COLO668 (cell line): ENCODE data around the gene ZNF148.

Experiments
- DNase-seq: peaks from one replicate; lab custom pipeline; 2025; ENCODE audit not compliant: unreplicated experiment; lab: John Stamatoyannopoulos, UW

The ZNF148 gene

DNA sequence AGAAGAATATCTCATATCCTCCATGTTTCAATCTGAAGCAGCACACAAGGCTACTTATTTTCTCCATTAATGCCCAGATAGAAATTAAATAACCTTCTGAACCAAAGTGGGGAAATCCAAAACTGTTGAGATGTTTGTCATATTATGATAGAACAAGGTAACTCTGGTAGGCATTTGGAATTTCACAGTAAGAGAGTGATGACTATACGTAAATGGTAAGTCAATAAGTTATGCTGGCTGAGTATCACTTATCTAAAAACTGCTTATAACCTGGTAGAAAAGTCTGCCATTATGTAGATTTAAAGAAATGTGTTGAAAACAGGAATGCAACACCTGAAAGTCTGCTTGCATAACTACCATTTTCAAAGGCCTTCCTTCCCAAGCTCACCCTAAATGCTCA, 145.4 kb downstream of the ZNF148 start:
- no peak for DNase-seq

DNA sequence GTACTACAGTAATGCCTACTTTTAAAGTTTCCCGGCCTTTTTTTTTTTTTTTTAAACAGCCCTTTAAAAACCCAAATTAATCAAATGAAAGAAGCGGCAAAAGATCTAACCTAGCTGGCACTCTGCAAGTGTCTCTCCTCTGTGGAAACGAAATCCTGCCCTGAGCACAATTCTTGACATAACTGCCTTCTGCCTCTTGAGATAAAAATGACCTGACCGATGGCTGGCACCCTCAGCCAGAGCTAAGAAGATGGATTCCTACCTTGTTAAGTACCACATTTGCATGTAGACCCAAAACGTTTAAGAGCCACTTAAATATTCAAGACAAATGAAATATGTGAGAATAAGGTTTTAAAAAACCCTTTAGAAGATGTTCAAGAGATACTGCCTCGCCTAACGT, 146.0 kb downstream of the ZNF148 start:
- DNase-seq: no peak

DNA sequence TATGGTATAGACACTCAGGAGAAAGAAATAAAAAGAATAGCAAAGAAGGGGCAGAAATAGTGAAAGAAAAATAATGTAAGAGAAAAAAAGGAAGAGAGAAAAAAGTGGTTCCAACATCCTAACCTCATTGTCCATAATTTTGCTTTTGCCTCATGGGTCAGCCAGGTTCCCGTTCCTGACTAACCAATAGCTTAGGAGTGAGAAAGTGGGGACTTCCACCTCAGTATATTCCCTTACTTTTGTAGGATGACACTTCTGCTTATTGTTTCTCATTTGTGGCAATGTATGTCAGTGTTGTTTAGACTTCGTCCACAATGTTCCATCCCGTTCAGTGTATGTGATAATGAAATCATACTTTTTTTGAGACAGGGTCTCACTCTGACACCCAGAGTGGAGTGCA, 153.3 kb downstream of the ZNF148 start:
- no peak for DNase-seq

DNA sequence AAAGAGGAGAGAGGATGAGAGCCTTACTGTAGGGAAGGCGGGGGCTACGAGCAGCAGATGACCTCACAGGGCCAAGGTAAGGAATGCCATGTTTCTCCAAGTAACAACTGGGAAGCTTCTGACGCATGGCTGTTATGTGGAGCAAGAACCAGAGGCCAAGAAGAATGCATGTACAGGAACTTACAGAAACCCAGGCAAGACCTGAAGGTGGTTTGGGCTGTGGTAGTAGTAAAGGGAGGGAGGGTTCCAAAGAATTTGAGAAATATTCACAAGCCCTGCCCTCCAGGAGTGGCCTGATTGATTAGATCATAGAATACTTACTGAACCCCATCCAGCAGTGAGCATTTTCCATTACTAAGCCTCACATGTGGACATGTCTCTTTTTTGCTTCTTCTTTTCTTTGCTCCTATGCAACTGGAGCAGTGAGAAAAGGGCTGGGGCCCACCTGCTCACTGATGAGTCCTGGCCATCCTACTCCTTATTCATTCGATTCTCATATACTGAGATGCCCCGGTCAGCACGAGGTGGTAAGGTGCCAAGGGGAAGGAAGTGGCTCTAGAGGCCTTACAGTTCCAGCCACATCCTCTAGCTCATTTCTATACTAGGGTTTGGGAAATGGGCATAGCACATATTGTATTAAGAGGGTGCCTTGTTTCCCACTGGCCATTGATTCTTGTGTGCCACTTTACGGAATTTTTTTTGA, 154.2 kb downstream of the ZNF148 start:
- no peak for DNase-seq

DNA sequence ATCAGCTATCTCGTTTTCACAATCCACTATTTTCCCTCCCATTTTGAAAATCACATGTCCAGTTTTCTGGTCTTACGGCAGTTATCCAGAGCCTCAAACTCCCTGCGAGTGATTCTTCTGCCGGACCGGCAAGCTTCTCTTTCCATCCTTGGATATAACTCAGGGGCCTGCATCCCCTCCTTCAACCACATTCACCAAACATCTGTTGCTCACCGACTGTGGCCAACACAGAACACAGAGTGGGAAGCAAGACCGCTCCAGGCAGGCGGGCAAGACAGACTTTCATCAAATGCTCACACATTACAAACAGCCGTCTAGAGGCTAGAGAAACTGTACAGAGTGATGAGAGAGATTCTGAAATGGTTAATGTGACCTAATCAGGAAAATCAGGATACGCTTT, 154.9 kb downstream of the ZNF148 start:
- no peak for DNase-seq

DNA sequence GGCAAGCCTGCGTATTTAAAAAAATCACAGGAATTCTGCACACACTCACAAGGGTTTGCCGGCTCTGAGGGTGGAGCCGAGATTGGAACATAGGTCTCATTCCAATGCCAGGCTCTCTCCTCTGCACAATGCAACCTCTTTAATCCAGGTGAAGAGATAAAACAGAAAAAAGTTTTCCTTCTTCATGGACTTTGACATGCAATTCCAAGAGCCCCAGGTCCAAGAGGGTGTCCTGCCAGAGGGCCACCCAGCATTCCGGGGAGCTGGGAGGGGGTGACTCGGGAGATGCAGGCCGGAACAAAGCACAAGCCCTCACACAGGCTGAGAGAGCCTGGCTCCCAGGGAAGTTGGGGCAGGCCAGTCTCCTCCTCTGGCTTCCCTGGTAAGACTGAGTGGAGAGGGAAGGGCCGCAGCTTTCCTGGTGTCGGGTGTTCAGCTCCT, 155.8 kb downstream of the ZNF148 start:
- DNase-seq: no peak

DNA sequence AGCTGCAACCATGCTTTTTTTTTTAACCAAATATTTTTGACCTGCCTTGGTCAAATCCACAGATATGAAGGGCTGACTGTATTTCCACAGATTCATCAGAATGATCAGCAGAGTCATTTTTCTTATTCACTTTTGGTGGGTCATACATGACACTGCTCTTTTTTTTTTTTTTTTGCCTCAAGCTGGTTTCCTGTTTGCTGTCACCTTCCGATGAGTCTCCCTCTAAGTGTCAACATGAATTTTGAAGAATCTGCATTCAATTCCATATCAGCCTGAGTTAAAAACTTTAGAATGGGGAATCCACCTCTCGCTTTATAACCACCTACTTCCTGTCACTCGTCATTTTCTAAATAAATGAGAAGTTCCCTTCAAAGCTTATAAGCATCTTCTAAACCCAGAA, 160.4 kb downstream of the ZNF148 start:
- no peak for DNase-seq

DNA sequence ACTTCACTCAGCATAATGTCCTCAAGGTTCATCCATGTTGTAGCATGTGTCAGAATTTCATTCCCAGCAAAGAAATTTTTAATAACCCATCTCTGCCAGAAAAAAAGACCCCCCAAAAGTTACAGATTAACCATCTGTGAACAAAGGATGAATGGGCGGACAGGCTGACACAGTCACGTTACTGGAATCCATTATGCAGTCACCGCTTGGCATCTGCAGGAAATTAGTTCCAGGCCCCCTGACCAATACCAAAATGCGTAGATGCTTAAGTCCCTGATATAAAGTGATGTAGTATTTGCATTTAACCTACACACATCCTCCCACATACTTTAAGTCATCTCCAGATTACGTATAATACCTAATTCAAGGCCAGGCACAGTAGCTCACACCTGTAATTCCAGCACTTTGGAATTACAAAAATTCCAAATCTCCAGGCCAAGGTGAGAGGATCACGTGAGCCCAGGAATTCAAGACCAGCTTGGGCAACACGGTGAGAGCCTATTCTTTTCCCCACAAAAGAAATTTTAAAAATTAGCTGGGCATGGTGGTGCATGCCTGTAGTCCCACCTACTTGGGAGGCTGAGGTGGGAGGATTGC, 161.1 kb downstream of the ZNF148 start:
- no peak for DNase-seq

DNA sequence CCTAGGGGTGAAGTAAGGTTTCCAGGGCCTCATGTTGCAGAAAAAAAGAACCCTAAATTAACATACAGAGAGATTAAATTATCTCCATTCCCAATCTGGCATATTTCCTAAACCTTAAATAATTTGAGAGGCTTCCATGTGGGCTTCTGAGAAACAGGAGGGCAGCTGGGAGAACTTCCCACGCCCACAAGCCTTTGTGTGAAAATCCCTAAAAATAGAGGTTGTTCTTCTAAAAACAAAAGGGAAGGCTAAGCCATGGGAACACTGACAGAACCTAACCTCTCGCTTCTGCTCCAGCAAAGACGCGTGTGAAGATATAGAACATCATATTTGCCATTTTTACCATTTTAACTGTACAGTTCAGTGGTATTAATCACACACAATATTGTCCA, 161.8 kb downstream of the ZNF148 start:
- DNase-seq: no peak

DNA sequence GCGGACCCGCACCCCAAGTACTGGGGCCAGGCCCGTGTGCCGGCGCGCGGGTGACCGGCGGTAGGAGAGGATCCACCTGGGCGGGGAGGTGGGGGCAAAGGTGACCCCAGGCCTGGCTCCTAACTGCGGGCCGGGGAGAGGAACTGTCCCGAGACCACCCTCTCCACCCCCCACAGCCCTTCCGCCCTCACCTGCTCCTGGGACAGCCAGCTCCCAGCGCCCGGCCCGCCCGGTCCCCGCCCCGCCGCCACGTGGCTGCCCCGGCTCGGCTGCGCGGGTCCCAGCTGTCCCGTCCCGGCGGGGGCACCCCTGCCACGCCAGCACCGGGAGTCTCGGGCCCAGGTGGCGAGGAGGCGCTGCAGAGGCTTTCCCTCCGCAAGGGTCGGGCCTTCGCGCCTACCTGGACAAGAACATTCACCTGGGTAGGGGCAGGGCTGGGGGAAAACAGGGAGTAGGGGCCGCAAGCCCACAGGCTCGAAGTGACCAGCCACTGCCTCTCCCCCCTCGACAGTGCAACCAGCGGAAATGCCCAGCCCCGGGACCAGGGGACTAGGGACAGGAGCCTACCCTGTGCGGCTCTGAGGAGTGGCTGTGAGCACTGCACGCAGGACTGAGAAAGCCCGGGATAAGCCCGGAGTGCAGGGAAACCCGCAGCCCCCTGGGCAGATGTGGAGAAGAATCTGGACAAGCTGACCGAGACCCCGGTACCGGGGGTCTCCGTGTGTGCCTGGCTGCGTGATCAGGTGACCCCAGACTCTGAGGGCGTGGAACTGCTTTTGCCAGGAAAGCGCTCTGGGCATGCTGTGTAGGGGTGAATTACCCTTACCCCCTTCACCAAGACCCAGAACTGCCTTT, 162.4 kb downstream of the ZNF148 start, which contains the start of gene SLC12A8:
Gene SLC12A8 (minus strand): TSS at position 240 of the 855 bp plus-strand sequence. CDS start 1,399 bp downstream, outside the sequence.
- peak; percentile 19 for DNase-seq

DNA sequence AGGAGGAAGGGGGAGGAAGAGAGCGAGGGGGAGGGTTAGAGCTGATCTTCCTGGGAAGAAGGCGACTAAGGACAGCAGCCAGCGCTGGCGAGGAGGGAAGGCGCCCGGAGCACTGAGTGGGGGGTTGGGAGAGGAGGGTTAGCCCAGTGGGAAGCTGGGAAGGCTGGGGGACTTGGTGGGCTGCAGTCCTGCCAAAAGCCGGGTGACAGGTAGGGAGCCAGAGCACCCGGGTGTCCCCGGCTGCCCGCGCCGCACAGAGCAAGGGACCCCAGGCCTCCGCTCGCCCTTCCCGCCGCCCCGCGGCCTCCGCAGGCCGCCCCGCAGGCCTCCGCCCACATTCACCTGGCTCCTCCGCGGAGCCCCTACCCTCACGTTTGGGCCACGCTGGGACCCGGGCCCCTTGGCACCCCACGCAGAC, 163.0 kb downstream of the ZNF148 start:
- DNase-seq: peak; percentile 41

DNA sequence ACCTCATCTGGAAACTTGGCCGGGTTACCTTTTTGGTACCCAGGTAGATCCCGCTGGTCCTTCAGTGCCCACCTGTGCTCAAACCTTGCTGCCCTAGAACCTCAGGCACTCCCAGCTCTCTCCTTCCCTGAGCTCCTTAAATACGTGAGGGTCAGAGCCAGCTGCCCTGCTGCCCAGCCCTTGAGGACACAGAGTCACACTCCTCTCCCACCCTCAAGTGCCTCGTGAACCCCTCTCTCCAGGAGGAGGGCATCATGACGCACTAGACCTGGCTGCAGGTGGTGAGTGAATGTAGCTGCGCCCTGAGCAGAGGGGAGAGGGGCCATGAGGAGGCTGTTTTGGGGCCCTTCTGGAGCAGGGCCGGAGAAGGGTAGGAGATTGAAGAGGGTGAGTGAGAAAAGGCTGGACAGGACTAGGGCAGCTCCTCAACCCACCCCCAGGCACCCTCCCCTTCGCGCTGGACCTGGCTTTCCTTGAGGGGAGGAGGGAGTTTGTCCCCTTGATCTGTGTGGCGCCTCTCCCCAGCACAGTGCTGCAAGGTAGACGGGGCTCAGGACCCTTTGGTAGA, 163.5 kb downstream of the ZNF148 start:
- DNase-seq: no peak

DNA sequence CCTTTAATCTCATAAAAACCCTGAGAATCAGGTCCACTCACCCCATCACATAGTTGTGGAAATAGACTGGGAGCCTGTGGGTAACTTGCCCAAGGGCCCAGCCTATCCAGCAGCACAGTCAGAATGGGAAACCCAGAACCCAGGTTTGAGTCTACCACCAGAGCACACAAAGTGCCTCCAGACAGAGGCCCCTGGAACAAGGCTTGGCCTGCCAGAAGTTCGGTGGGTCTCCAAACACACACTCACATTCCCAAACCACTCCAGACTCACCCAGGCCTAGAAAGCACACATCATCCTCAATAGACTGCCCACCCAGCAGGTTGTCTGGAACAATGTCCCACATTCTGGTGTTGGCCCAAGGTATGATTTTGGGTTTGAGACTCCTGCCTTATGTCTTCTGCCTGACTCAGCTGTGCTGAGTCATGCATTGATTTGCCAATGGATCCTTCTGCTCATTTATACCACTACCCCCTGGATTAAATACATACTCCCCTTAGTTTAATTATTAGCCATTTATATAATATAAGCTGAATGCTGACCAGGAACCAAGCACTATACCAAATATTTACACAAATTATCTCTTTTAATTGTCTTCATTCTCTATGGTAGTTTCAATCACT, 167.1 kb downstream of the ZNF148 start:
- DNase-seq: no peak

DNA sequence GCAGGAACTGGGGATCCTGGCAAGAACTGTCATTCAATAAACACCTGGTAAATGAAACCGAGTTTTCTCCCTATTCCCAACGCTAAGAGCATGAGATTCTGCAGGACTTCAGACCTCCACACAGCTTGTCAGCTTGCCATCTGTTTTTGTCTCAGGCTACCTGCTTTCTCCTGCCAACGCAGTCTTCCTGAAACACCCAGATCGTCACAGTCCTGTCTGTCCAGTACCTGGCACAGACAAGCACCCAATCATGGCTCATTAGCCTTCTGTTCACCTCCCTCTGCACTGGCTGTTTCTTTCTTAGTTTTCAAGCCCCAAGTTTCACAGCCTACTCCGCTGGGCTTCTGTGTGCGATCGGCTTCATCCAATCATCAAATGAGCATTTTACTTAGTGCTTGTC, 167.6 kb downstream of the ZNF148 start:
- DNase-seq: no peak

DNA sequence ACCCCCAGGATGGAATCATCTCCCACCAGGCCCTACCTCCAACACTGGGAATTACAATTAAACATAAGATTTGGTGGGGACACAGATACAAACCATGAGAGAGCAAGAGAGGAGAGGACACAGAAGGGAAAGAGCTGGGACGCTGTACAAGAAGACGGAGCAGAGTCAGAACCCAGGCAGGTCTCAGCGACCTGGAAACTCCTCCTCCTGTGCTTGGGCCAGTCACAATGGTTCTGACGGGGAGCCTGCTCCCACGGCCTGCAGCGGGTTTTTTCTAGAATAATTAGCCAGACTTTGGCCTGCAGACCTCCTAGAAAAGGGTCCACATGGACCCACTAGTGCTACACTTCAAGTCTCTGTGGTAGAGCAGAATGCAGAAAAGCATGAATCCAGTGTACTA, 168.2 kb downstream of the ZNF148 start:
- DNase-seq: no peak

DNA sequence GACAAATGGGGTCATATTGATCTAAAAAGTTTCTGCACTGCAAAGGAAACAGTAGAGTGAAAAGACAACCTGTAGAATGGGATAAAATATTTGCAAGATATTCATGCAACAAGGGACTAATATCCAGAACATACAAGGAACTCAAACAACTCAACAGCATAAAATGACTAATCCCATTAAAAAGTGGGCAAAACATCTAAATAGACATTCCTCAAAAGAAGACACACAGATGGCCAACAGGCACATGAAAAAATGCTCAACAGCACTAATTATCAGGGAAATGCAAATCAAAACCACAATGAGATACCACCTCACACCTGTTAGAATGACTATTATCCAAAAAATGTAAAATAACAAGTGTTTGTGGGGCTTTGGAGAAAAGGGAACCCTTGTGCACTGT, 171.4 kb downstream of the ZNF148 start:
- no peak for DNase-seq

DNA sequence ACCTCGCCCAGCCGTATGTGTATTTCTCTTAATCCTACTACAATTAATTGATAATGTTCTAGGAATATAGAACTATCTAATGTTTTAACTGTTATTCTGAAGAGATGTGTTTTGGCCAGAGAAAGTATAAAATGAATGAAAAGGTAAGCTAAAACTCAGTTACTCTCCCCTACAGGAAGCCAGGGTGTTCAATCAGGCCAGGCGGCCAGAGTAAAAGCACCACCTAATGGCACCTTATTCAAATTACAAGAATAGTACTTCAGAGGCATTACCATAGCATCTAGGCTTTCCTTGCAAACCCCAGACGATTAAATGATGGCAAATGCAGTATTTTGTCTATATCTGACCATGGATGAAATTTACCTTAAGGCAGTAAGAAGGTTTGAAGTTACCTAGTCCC, 172.9 kb downstream of the ZNF148 start:
- no peak for DNase-seq

DNA sequence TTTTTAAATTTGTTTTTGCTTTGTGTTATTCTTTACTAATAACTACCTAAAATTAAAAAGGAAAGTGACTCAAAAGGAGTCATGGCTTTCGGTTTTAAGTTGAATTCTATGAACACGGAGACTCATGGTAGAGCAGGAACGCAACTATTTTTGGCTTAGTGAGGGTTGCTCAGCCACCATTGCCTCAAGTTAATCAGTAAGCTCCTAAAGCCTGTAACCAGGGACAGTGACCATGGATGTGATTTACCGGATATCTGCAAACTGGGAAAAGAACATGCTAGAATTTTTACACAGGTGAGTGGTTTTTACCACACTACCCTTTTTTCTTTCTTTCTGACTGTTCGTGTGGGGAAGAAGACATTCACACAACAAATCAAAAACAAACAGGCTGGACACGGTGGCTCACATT, 174.4 kb downstream of the ZNF148 start:
- DNase-seq: no peak

DNA sequence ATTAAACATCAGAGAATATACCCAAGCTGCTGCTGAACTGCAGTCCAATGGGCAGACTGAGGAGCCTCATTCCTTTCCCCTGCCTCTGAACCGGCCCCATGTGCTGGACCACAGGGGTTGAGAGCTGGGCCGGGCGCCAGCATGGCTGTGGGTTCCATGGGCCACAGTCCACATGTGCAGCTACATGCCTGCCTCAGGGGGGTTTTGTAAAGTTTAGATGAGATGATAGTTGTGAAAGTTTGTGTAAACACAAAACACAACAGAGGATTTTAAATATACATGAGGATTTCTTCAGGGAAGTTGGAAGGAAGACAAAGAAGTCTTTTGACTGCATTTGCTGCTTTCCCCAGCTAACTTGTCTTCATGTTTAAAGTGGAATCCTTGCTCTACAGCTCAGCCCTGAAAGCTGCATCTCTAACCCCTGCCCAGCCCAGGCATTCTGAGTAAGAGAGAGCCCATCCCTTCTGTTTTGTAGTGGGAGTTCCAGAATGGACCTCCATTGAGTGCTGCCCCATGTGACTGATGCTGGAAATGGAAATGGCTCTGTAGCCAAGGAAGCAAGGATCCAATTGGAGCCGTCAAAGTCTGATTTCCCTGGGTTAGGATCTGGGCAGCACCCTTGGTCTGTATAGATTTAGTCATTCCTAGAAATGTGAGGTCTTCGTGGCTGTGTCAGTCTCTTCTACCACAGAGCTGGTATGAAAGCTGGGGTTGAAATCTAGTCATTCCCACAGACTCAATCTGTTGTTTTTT, 180.1 kb downstream of the ZNF148 start:
- DNase-seq: no peak

DNA sequence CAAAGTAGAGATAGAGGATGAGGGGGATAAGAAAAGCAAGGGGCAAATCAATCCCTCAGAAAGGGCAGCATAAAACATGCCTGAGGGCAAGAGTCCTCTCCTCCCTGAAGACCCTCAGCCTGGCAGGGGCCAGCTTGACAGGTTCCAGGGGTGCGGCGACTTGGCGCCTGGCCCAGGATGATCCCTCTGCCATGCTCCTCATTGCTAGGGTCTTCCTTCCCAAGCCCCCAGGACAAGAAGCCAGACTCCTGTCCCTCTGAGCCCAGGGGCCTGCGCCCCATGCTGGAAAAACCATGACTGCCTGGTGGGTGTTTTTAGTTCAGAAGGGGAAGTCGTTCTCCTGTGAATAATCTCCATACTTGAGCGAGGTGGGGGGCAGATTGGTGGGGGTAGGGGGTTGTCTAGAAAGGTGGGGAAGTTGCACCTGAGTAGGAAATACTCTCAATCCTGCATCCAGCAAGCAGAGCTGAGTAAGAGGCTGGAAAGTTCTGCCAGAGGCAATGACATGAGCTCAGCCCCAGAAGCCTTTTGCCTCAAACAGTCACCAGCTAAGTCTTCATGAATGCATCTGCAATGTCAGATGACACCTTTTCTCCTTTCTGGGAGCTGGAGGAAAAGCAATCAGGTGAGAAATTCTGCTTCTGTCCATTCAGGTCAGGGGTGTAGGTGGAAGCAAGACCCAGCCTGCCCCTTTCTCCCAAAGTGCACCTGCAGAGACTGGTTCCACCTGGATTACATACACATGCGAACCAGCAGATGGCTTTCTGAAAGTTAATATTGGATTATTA, 180.9 kb downstream of the ZNF148 start:
- peak; percentile 7 for DNase-seq
